Measurements from ENCODE around the gene NAGA.

- TF ChIP-seq CTCF (IDR thresholded peaks at IDR 0.05) (no peak), EZH2 (IDR thresholded peaks at IDR 0.05; ENCODE audit: borderline replicate concordance, insufficient read depth, low read depth, low read length, poor library complexity, severe bottlenecking) (no peak)
These were observed 3.7 kb downstream of the NAGA start for GRCh38 chr22:42066937-42067336.
